Fibroblast of skin of abdomen (primary cell): ENCODE data around the gene NOL4L.
"Not testable (repeated sequence)": the region's sequence is repeated elsewhere in the genome, so short reads cannot be mapped to it uniquely, and the experiment has no call there.

ENCODE experiments used
- DNase-seq: peaks from one replicate; pipeline ENCODE4 v3.0.0-alpha.2; 2013

Gene NOL4L

GRCh38 chr20:32506721-32507120 is 78.4 kb downstream of the NOL4L start:
- DNase-seq, result no peak

GRCh38 chr20:32505723-32506473 is 79.2 kb downstream of the NOL4L start:
- DNase-seq, result no peak

GRCh38 chr20:32501709-32502108 is 83.4 kb downstream of the NOL4L start:
- peak; percentile 46 for DNase-seq

DNA sequence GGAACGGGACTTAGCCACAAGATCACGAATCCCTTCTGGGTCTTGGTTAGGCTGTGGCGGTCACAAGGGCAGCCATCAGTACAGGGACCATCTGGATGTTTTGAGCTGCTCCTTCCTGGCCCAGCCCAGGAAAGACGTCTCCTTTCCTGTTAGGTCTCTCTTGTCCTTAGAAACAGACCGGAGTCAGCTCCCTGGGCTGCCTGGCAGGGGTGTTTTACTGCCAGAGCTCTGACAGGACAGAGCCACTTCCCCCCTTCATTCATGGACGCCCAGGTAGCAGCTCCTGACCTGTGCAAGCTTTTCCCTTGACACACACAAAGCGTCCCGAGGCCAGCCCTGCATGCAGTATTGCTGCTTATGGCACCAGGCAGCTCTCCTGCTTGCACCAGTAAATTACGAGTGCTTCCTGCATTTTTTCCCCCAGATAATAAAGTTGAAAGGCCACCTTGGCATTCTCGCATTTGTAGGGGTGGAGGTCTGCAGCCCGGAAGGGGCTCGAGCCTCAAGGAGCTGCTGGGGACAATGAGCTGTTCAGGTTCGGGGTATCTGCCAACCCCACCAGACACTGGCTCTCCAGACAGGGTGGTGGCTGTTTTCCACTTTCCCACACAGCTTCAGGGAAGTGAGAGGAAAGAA is 87.4 kb downstream of the NOL4L start:
- DNase-seq, result no peak

- no peak for DNase-seq
Observed at GRCh38 chr20:32496811-32497533, 88.2 kb downstream of the NOL4L start.

DNA sequence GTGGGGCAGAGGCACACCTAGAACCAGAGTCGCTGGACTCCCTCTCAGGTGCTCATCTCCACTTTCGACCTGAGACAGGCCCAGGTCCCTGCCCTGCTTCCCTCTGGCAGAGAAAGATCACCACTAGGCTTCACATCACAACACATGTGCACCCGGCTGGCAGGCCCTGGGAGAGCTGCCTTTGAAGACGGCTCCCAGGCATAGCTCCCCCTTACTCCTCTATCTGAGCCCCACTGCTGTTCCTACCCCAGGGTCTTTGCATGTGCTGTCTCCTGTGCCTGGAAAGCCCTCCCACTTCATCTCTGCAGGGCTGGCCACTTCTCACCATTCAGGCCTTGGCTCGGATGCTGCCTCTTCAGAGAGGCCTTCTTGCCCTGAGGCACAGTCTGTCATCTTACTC is 89.2 kb downstream of the NOL4L start:
- DNase-seq, result no peak

DNA sequence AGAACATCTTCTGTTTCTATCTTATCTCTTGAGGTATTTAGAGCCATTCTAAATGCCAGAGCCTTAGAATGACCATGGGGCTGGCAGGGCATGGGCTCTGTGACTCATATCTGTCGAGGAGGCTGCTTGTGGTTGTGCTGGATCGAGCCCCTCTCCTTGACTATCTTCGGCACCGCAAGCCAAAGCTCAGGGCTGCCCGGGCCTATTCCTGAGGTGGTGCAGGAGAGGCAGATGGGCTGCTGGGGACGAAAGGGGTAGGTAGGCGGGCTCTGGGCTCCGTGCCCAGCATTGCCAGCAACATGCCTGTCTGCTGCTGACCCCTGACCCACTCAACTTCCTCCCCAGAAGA is 89.9 kb downstream of the NOL4L start:
- DNase-seq, result no peak

- DNase-seq, result no peak
Observed at GRCh38 chr20:32494483-32495216, 90.5 kb downstream of the NOL4L start.

GRCh38 chr20:32493356-32493755 is 91.8 kb downstream of the NOL4L start:
- DNase-seq, result no peak

- not testable (repeated sequence) for DNase-seq
Observed at GRCh38 chr20:32491764-32492151, 93.4 kb downstream of the NOL4L start.

DNA sequence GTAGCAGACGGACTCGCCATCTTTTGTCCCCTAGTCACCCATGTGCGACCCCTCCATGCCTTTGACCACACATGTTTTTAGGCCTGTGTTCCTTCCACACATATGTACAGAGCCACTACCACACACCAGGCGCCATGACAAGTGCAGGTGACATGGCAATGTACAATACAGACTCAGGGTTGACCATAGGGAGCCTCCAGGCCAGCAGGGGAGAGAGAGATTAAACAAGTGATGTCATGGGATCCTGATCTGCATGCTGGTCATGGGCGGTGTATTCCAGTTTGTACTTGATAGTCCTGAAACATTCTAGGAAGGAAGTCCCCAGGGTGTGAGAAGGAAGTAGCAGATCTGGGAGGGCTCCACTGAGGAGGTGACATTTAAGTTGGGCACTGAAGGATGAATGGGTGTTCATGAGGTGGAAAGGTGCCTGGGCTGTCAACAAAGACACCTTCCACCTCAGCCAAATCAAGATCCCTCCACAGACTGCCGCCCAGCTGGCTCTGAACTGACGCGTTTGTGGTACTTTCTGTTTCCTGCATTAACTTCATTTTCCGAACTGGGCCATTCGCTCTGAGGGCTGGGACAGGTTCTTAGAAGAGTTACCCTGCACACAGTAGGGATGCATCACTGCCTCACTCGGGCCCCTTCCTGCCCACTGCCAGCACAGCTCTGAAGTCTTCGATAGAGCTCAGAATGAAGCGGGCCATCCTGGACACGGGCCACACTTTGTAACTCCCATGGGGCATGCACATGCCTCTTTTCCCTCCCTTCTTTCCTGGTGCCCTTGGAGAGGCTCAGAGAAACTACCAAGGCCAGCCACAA is 94.0 kb downstream of the NOL4L start:
- DNase-seq, result no peak

DNA sequence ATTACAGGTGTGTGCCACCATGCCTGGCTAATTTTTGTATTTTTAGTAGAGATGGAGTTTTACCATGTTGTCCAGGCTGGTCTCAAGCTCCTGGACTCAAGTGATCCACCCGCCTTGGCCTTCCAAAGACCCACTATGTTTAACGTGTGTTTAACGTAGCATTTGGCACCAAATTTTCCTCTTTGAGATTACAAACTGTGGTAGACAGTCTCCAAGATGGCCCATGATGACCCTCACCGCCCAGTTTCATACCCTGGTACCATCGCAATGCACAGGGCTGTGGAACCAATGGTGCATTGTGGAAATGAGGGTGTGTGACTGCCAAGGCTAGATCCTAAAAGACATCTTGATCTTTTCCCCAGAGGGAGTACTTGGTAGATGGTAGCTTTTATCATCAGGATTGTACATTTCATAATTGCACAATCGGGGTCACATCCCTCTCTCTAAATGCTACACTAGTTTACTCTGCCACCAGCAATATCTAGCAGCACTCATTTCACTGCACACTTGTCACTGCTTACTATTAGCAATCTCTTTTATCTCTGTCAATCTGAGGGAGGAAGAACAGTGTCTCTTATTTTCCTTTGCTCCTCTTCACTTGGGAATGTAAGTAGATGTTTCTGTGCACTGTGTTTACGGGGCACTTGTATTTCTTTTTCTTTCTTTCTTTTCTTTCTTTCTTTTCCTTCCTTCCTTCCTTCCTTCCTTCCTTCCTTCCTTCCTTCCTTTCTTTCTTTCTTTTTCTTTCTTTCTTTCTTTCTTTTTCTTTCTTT is 96.9 kb downstream of the NOL4L start:
- DNase-seq, result no peak

DNA sequence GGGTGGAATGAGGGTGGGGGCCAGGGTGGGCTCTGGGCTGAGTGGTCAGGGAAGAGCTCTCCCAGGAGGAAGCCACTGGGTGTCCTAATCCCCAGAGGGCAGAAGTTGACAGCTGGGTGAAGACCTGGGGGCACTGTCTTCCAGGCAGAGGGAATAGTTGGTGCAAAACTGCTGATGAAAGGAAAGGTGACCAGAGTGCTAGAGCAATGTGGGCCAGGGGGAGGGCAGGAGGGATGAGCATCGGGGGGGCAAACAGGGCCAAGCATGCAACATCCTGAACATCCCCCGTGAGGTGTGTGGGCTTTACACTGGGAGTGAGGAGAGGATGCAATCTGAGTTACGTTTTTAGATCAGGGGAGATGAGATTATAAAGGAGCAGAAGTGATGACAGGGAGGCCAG is 97.8 kb downstream of the NOL4L start:
- no peak for DNase-seq

DNA sequence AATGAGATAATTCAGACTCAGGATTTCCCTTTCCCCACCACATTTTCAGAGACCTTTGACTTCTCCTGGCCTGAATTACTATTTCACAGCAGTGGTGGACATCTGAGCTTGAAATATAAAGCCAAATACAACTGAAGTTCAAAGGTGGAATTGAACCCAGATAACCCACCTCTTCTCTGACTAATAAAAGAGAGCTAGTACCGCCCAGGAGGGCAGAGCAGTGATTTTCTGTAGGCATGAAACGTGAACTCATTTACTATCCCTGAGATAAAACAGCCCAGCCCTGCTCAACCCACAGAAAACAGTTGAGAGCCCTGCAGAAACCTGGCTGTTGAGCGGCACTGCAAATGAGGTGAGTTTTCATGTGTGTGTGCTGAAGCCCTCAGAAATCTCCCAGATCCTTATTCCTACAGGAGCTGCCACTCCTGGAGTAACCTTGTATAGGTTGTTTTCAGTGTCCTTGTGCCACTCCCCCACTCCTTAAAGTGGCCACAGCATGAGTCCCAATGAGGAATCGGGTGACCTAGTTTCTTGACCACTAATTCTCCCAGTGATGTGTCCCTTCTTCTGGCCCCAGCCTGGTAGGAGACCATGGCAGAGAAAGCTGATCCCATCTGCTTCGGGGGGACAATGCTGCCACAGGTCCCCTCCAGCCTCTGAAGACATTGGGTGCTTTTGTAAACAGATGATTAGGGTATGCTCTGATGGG is 99.2 kb downstream of the NOL4L start:
- DNase-seq, result no peak

GRCh38 chr20:32484958-32485769 is 100.0 kb downstream of the NOL4L start:
- peak; percentile 82 for DNase-seq

GRCh38 chr20:32484225-32484957 is 100.7 kb downstream of the NOL4L start:
- peak; percentile 17 for DNase-seq

DNA sequence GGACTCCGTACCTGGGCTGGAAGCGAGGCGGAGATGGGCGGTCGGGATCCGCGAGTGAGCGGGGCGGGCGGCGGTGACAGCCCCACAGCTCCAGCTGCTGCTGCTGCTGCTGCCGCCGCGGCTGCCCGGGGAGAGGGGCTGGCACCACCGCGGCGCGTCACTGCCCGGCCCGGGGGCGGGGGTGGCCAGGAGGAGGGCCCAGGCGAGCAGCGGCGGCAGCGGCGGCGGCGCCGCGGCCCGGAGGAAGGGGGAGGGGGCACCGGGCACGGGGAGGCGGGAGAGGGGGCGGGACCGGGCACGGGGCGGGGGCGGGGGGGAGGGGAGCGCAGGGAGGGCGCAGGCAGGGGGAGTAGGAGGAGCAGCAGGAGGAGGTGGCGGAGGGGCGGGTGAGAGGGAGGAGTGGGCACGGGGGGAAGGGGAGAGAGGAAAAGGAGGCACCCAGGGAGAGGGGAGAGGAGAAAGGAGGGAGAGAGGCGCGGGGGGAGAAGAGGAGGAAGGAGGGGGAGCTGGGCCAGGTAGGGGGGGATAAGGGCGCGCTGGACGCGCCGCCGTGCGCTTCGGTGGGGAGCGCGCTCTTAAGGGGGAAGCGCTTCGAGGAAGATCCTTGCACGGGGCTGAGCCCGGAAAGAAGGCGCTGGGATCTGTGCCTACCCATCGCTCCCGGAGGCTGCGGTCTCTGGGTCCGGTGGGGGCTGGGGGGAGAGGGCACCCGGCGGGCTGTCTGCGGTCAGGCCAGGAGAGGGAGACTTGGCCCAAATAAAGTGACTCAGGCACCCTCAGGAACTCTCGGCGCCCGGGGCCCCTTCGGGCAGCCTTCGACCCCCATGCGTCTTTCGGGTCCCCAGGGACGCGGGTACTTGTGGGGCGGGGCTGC is 101.5 kb downstream of the NOL4L start:
- DNase-seq, result peak; percentile 85
